Mucosa of descending colon (tissue), 3 donors: ENCODE measurements around the gene RCSD1. TPM values are rescaled to one million over a fixed set of nuclear protein-coding genes. Genes with fewer than 3 reads are reported as not detected.
A peak's percentile ranks its signal among the peaks of the same experiment; 100 is the strongest.

ENCODE experiments used
- ATAC-seq: fragments of 200-7000 bp; cut with Tn5 transposase; one replicate; pipeline ENCODE4 v1.9.1; 2020; ENCODE audit warnings: mild to moderate bottlenecking, moderate library complexity
- DNase-seq, 3 donors: peaks; one replicate each; pipeline ENCODE4 v3.0.0-alpha.2; 2020
- H3K36me3 ChIP-seq: fragments of 200-600 bp; one replicate; pipeline ENCODE4 v1.8.0; 2021; ENCODE audit warnings: low read depth, mild to moderate bottlenecking
- H3K4me1 ChIP-seq: fragments of 200-600 bp; one replicate; pipeline ENCODE4 v1.8.0; 2021; ENCODE audit warnings: low read depth, mild to moderate bottlenecking
- H3K4me3 ChIP-seq: fragments of 200-600 bp; one replicate; pipeline ENCODE4 v1.8.0; 2021; ENCODE audit warnings: mild to moderate bottlenecking
- H3K9me3 ChIP-seq: fragments of 200-600 bp; one replicate; pipeline ENCODE4 v1.8.0; 2021; ENCODE audit warnings: mild to moderate bottlenecking
- intact Hi-C, 2 donors: fragments of 100-400 bp; cut with DNase I in 1 of 2; cut with micrococcal nuclease in 1 of 2; formaldehyde crosslinking; loops; one replicate each; pipeline versions ENCODE4 v1.11.0 to v1.11.1; 2022; cut with DNase I, micrococcal nuclease
- total RNA-seq, 3 donors: library from RNA; stranded (reverse); fragmentation: NEBNext Ultra II Directional in 2 of 3; extraction: Animal tissue kit (Norgen Biotek cat#: 25700) in 2 of 3; gene quantifications; one replicate each; pipeline versions ENCODE4 v1.2.1 to v1.2.4, GENCODE V29; 2021 to 2023
- TF ChIP-seq, protein P1 (sequence below): fragments of 200-600 bp; IDR thresholded peaks from one replicate; pipeline ENCODE4 v1.8.0; 2022; ENCODE audit warnings: antibody characterized with exemption, mild to moderate bottlenecking
- donor health status: DM: no; HTN: no; CAD: no; lungs with moderate emphysema.
- donor health status: DM: no; HTN: no; CAD: no.
- donor health status: DM: no; HTN: yes; CAD: no.

RCSD1 gene
- total RNA-seq, 3 donors from 2014 or later: 3.9 to 10.8 (median 8.4) TPM

DNA sequence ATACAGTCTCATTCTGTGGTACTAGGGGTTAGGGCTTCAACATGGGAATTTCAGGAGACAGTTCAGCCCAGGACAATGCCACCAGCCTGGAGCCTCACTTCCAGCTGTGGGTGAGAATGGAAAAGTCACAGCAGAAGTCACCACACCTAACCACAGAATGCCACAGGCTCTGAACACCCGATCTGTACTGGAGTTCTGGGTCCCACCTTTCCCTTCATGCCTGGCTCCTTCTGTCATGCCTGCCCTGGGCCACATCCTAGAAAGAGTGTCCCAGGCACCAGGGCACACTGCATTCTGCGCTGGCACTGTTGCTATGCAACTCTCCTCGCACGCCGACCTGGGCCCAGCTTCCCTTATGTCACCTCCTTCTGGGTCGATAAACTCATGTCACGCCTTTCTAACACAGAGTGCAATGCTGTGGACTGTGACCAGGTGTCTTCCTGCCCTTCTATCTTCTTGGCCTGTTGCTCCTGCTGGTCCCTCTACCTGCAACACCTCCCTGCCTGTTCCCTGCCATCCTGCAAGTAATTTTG, 21.2 kb downstream of the RCSD1 start:
- intact Hi-C loops: no loop called here
- Histone ChIP-seq H3K4me3 (no peak overlapping the region), H3K9me3 (no peaks in the 10 kb centered on the region), H3K36me3 (no peaks in the 10 kb centered on the region), H3K4me1 (peaks cover 20% of the 10 kb centered on the region)
- TF ChIP-seq, protein P1, sequence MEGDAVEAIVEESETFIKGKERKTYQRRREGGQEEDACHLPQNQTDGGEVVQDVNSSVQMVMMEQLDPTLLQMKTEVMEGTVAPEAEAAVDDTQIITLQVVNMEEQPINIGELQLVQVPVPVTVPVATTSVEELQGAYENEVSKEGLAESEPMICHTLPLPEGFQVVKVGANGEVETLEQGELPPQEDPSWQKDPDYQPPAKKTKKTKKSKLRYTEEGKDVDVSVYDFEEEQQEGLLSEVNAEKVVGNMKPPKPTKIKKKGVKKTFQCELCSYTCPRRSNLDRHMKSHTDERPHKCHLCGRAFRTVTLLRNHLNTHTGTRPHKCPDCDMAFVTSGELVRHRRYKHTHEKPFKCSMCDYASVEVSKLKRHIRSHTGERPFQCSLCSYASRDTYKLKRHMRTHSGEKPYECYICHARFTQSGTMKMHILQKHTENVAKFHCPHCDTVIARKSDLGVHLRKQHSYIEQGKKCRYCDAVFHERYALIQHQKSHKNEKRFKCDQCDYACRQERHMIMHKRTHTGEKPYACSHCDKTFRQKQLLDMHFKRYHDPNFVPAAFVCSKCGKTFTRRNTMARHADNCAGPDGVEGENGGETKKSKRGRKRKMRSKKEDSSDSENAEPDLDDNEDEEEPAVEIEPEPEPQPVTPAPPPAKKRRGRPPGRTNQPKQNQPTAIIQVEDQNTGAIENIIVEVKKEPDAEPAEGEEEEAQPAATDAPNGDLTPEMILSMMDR: no peak
- DNase-seq (no peak), ATAC-seq (peak; percentile 48)

DNA sequence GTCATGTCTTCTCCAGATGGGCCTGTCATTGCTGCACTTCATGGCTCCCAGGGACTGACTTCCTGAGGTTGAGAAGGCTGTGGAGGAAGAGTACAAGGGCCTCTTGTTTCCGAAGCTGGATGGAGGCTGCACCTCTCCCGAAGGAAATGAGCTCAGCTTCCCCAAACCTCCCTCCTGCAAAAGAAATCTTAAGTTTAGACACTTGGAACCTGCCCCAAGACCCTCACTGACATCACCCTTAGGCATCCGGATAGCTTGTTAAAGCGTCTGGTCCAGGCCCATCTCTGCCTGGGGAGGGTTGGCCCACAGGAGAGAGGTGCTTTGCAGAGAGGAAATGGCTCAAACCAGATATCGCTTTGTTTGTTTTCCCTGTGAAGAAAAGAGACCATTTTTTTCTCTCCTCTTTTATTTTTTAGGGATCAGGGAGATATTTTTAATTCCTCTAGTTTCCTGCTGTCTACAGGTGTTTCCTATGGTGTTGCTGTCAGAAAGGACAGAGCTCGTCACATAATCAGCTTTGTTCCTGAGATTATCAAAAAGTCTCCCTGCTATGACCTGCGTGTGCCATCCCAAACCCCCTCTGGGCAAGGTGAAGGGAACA, 25.0 kb downstream of the RCSD1 start:
- H3K4me3 ChIP-seq: no peak overlapping the region
- no peak for ATAC-seq
- H3K36me3 ChIP-seq: no peaks in the 10 kb centered on the region
- intact Hi-C loops: no loop called here
- H3K9me3 ChIP-seq: no peaks in the 10 kb centered on the region
- peaks cover 18% of the 10 kb centered on the region for H3K4me1 ChIP-seq
- DNase-seq: no peak
- TF ChIP-seq, protein P1: no peak

DNA sequence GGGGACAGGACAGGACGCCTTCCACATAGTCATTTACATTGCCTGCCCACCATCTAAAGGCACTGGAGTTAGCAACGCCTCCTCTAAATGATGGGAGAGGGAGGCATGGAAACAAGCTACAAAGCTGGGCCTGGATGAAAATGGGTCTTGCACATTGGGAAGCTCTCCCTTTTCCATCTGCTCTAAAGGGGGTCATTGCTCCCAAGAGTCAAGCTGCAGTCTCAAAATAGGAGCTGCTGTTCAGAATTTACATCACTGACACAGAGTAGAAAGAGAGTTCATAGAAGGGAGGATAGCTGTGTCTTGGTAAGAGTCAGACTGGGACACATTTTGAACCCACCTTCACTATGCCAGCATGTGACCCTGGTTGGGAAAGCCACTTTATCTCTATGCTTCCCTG, 26.6 kb downstream of the RCSD1 start:
- Histone ChIP-seq H3K4me1 (peaks cover 16% of the 10 kb centered on the region), H3K9me3 (no peaks in the 10 kb centered on the region), H3K4me3 (no peak overlapping the region), H3K36me3 (no peaks in the 10 kb centered on the region)
- ATAC-seq: no peak
- no peak for DNase-seq
- intact Hi-C loops: no loop called here
- TF ChIP-seq, protein P1: no peak

DNA sequence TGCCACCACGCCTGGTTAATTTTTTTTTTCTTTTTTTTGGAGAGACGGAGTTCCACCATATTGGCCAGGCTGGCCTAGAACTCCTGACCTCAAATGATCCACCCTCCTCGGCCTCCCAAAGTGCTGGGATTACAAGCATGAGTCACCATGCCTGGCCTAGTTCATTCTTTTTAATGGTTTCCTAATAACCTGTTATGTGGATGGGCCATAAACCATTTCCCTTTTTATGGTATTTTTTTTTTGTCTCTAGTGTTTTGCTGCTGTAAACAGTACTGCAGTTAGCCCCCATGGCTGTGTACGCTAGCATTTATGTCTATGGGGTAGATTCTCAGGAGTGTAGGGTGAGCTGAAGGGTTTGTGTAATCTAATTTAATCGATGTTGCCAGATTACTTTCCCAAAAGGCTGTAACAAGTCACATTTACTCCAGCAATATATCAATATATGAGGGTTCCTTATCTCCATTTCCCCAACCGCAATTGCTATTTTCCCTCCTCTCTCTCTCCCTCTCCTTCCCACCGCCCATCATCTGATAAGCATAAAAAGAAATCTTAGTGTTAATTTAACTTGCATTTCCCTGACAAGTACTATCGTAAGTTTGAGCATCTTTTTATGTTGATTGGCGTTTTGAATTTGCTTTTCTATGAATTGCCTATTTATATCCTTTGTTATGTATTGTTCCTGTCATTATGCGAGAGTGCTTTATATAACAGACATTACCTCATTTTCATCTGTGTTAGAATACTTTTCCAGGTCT, 28.7 kb downstream of the RCSD1 start:
- peak; percentile 54 for ATAC-seq
- no peaks in the 10 kb centered on the region for H3K36me3 ChIP-seq
- DNase-seq: no peak
- TF ChIP-seq, protein P1: no peak
- intact Hi-C loops: no loop called here
- H3K4me3 ChIP-seq: no peak overlapping the region
- no peaks in the 10 kb centered on the region for H3K9me3 ChIP-seq
- H3K4me1 ChIP-seq: peaks cover 21% of the 10 kb centered on the region

DNA sequence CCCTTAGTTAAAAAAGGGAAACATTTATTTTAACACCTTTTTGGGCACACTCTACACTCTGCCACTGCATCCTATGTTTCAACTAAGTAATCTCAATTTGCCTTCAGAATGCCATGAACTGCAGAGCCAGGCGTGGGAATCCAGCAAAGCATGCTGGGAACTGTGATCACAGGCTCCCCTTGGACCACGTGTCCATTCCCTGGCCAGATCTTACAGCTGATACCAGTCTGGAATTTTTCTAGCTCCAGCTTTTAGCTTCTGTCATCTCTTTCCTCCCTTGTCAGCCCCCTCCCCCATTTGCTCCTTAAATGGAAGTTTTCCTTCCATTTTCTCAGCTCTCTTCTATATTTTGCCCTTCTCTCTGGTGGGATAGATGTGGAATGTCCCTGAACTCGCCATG, 29.4 kb downstream of the RCSD1 start:
- H3K9me3 ChIP-seq: no peaks in the 10 kb centered on the region
- intact Hi-C loops: no loop called here
- H3K36me3 ChIP-seq: no peaks in the 10 kb centered on the region
- no peak overlapping the region for H3K4me3 ChIP-seq
- TF ChIP-seq, protein P1: no peak
- no peak for DNase-seq
- H3K4me1 ChIP-seq: peaks cover 19% of the 10 kb centered on the region
- ATAC-seq: no peak
